ENCODE measurements around the gene NPSR1.
"Not testable (repeated sequence)": the region's sequence is repeated elsewhere in the genome, so short reads cannot be mapped to it uniquely, and the experiment has no call there.

The NPSR1 gene

DNA sequence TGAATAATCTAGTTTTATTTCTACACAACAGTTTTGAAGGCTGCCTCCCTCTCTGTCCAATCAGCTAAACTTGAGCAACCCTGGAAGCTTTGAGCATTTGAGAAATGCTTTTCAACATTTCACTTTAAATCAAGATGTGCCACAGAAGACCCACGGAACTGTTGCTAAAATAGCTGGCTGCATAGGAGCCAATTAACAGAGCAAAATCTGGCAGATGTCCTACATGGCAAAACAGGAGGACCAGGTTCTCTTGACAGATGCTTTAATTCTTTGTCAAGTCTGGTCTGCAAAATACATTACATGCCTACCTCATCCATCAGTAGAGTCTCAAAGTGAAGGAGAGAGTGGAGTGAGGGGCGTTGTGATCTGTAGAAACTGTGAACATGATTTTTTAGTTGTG is 193.4 kb downstream of the NPSR1 start:
- TF ChIP-seq POLR2AphosphoS5 (IDR thresholded peaks at IDR 0.05; ENCODE audit: low read depth, low read length): no peak
- TF ChIP-seq TAF1 (IDR thresholded peaks at IDR 0.05; ENCODE audit: borderline replicate concordance, low read depth, low read length): no peak
- no peak for TF ChIP-seq POLR2A (IDR thresholded peaks at IDR 0.05; ENCODE audit: low read depth, low read length)
- FAIRE-seq (no peak), DNase-seq (ENCODE audit: insufficient read length) (no peak)

GRCh38 chr7:34858444-34858843 is 200.4 kb downstream of the NPSR1 start:
- FAIRE-seq; DNase-seq (ENCODE audit: insufficient read length): not testable (repeated sequence)

DNA sequence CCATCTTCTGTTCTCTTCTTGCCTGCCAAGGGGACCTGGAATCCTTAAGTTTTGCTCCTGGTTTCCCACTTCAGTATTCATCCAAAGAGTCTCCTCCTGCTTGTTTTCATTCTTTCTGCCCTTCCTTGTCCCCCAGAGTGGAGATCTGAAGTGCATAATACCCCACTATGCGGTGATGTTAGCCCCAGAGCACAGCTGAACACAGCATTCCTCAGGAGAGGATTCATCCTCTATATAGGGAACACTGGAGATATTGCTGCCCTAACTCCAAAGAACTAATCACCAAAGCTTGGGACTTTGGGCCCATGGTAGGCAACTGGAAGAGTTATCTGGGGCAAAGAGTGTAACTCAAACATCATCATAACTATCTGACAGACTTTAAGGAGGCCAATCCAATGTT is 201.3 kb downstream of the NPSR1 start:
- DNase-seq (ENCODE audit: insufficient read length); FAIRE-seq: not testable (repeated sequence)

DNA sequence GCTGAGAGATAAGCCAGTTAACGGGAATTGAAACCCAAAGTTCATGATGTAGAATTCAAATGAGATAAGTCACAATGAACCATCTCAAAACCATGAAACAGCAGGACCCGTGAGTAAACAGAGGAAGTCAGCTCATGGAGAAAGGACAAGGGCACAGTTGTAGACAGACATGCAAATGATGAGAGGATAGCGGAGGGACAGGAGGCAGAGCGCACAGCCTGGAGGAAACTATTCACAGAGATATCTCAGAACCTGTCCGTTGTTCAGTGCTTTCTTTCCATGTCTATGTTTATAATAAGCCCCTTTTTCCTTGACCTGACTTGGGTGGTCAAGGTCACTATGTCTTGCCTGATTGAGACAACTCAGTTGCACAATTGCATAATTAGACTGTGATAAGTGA is 208.2 kb downstream of the NPSR1 start:
- DNase-seq (ENCODE audit: insufficient read length); FAIRE-seq: not testable (repeated sequence)

GRCh38 chr7:34867341-34867740 is 209.3 kb downstream of the NPSR1 start:
- DNase-seq (ENCODE audit: insufficient read length); FAIRE-seq: not testable (repeated sequence)

DNA sequence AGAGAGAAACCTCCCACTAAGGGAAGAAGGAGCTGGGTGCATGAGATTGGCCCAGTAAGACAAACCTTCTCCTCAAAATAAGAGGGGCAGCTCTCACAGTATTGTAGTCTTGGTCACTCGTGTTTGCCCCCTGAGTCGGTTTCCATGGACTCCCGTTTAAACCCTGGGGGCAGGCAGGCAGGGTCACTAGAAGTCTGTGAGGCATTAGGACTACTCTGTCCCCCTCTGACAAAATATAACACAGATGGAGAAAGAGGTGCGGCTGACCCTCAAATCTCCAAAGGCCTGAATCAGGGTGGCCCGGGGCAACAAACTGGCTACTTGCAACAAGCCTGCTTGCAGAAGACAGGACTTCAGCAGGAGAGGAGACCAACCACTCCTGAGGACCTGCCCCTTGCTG is 210.6 kb downstream of the NPSR1 start:
- not testable (repeated sequence) for FAIRE-seq; DNase-seq (ENCODE audit: insufficient read length)

DNA sequence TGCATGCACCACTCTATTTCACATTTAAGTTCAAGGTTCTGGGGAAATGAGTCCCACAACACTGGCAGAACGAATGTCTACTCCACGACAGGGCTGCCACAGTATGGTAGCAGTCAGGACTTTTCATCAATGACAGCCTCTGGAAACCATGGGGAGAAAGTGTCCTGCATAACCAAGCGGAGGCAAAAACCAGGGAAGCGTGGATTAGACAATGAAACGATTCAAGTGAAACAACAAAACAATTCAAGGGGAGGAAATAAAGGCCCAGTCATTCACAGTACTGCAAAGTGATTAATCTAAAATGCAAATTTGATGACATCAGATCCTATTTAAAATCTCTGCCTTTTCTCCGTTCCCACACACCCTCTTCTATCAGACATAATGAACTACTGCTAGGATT is 211.0 kb downstream of the NPSR1 start:
- DNase-seq (ENCODE audit: insufficient read length): no peak
- FAIRE-seq: no peak
- TF ChIP-seq POLR2A (IDR thresholded peaks at IDR 0.05; ENCODE audit: low read depth, low read length): no peak
- TF ChIP-seq TAF1 (IDR thresholded peaks at IDR 0.05; ENCODE audit: borderline replicate concordance, low read depth, low read length): no peak
- no peak for TF ChIP-seq POLR2AphosphoS5 (IDR thresholded peaks at IDR 0.05; ENCODE audit: low read depth, low read length)

- not testable (repeated sequence) for DNase-seq (ENCODE audit: insufficient read length); FAIRE-seq
Measured at GRCh38 chr7:34870041-34870440, 212.0 kb downstream of the NPSR1 start.

DNA sequence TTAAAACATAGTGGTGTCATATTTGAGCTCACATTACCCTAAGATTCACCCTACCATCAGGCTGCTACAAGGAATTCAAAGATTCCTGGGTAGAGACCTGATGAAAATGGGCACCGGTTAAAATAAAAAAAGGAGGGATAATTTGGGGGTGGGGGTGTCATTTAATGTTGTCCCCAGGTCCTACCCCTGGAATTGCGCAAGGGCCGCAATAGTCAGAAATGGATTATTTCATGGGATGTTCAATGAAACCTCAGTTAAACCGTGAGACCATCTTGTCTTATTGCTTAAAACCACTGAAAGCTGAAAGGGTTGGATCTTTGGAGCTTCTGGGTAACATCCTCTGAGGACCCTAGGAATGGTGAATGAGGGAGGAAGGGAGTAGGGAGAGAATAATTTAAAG is 216.3 kb downstream of the NPSR1 start:
- not testable (repeated sequence) for FAIRE-seq; DNase-seq (ENCODE audit: insufficient read length)

DNA sequence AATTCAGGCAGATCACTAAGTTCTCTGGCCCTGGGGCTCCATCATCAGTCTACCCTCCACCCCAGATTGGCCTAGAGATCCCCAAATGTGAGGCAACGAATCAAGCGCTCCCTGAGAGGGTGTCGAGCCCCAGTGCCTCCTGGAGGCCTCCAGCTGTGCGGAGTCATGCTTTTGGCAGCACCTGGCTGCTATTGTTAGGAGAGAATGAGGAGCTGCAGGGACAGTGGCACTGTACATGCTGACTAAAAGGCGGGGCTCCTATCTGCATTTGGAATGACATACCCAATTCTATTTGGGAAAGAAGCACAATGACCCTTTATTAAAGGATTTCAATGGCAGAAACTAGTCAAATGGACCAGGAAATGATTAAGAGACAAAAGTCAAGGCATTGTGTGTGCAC is 217.5 kb downstream of the NPSR1 start:
- TF ChIP-seq TAF1 (IDR thresholded peaks at IDR 0.05; ENCODE audit: borderline replicate concordance, low read depth, low read length) (no peak), POLR2A (IDR thresholded peaks at IDR 0.05; ENCODE audit: low read depth, low read length) (no peak), POLR2AphosphoS5 (IDR thresholded peaks at IDR 0.05; ENCODE audit: low read depth, low read length) (no peak)
- FAIRE-seq (no peak), DNase-seq (ENCODE audit: insufficient read length) (no peak)

- not testable (repeated sequence) for FAIRE-seq; DNase-seq (ENCODE audit: insufficient read length)
Measured at GRCh38 chr7:34878944-34879735, 221.1 kb downstream of the NPSR1 start.

- no peak for FAIRE-seq
- TF ChIP-seq POLR2AphosphoS5 (IDR thresholded peaks at IDR 0.05; ENCODE audit: low read depth, low read length) (no peak), TAF1 (IDR thresholded peaks at IDR 0.05; ENCODE audit: borderline replicate concordance, low read depth, low read length) (no peak), POLR2A (IDR thresholded peaks at IDR 0.05; ENCODE audit: low read depth, low read length) (no peak)
- no peak for DNase-seq (ENCODE audit: insufficient read length)
Measured at GRCh38 chr7:34879871-34880270, 221.9 kb downstream of the NPSR1 start.

DNA sequence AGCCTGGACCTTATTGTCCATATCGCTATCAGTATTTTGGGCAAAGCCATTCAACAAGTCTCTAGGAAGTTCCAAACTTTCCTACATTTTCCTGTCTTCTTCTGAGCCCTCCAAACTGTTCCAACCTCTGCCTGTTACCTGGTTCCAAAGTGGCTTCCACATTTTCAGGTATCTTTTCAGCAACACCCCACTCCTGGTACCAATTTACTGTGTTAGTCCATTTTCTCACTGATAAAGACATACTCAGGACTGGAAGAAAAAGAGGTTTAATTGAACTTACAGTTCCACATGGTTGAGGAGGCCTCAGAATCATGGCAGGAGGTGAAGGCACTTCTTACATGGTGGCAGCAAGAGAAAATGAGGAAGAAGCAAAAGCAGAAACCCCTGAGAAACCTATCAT is 225.8 kb downstream of the NPSR1 start:
- not testable (repeated sequence) for FAIRE-seq; DNase-seq (ENCODE audit: insufficient read length)

- DNase-seq (ENCODE audit: insufficient read length) (no peak), FAIRE-seq (no peak)
- TF ChIP-seq POLR2A (IDR thresholded peaks at IDR 0.05; ENCODE audit: low read depth, low read length) (no peak), TAF1 (IDR thresholded peaks at IDR 0.05; ENCODE audit: borderline replicate concordance, low read depth, low read length) (no peak), POLR2AphosphoS5 (IDR thresholded peaks at IDR 0.05; ENCODE audit: low read depth, low read length) (no peak)
Measured at GRCh38 chr7:34886856-34887255, 228.8 kb downstream of the NPSR1 start.
